Peyer's patch (tissue), 4 donors: ENCODE data around the gene LRBA. TPM values are rescaled to one million over a fixed set of nuclear protein-coding genes. Genes with fewer than 3 reads are reported as not detected.

Experiments
- DNase-seq, 3 donors: peaks; one replicate each; pipeline ENCODE4 v3.0.0-alpha.2; 2017 to 2019
- H3K27ac ChIP-seq, 4 donors: fragments of 200-600 bp; sonication (generic); one replicate each; pipeline ENCODE4 v1.5.1; 2016 to 2019
- H3K27me3 ChIP-seq, 2 donors: fragments of 200-600 bp; sonication (generic); one replicate each; pipeline ENCODE4 v1.5.1; 2019
- H3K36me3 ChIP-seq, 3 donors: fragments of 200-600 bp; sonication (generic); one replicate each; pipeline ENCODE4 v1.5.1; 2016 to 2019
- H3K4me1 ChIP-seq, 4 donors: fragments of 200-600 bp; sonication (generic); one replicate each; pipeline ENCODE4 v1.5.1; 2016 to 2019
- H3K4me3 ChIP-seq, 4 donors: fragments of 200-600 bp; sonication (generic); 1 replicate in 3 of 4; 2 replicates in 1 of 4; pipeline ENCODE4 v1.5.1; 2016 to 2019; ENCODE audit warnings: mild to moderate bottlenecking in 1 of 4
- H3K9me3 ChIP-seq, 4 donors: fragments of 200-600 bp; sonication (generic); one replicate each; pipeline ENCODE4 v1.5.1; 2016 to 2019; ENCODE audit warnings: mild to moderate bottlenecking in 1 of 4
- CTCF ChIP-seq, 6 experiments: fragments of 450-650 bp in 4 of 6; fragments of 200-600 bp in 2 of 6; sonication (generic) in 1 of 6; IDR thresholded peaks; one replicate each; pipeline ENCODE4 v1.5.1; 2017 to 2019; ENCODE audit warnings: antibody characterized with exemption in 6 of 6, mild to moderate bottlenecking in 3 of 6, moderate library complexity in 1 of 6
- POLR2A ChIP-seq, 2 donors: fragments of 450-650 bp; IDR thresholded peaks; one replicate each; pipeline ENCODE4 v1.5.1; 2017; ENCODE audit warnings: antibody characterized with exemption in 2 of 2, mild to moderate bottlenecking in 2 of 2, moderate library complexity in 2 of 2
- total RNA-seq, 4 donors: library from RNA; depleted of rRNA; stranded (reverse); fragments of >200 nt; gene quantifications; one replicate each; pipeline ENCODE4 v1.1.0, GENCODE V29; 2016

Gene LRBA
- total RNA-seq, 4 donors from 2014 or later: 71.5 to 120 (median 91.7) TPM

GRCh38 chr4:150337734-150338133, 677.4 kb downstream of the LRBA start:
- TF ChIP-seq POLR2A (IDR thresholded peaks at IDR 0.05) (no peak), CTCF (IDR thresholded peaks at IDR 0.05) (no peak)
- no peaks in the 10 kb centered on the region for H3K9me3 ChIP-seq
- H3K27me3 ChIP-seq: no peaks in the 10 kb centered on the region
- H3K4me3 ChIP-seq: no peak overlapping the region
- H3K27ac ChIP-seq: peak overlapping the region in 1 of 4 donors; percentile 59
- no peaks in the 10 kb centered on the region for H3K4me1 ChIP-seq
- no peaks in the 10 kb centered on the region for H3K36me3 ChIP-seq
- no peak for DNase-seq

- Histone ChIP-seq H3K36me3 (no peaks in the 10 kb centered on the region), H3K9me3 (no peaks in the 10 kb centered on the region), H3K27me3 (no peaks in the 10 kb centered on the region), H3K4me1 (no peaks in the 10 kb centered on the region), H3K27ac (no peak overlapping the region), H3K4me3 (no peak overlapping the region)
- DNase-seq: no peak
- TF ChIP-seq POLR2A (IDR thresholded peaks at IDR 0.05) (no peak), CTCF (IDR thresholded peaks at IDR 0.05) (no peak)
These were observed 678.2 kb downstream of the LRBA start for GRCh38 chr4:150336676-150337412.

GRCh38 chr4:150332961-150333360, 682.1 kb downstream of the LRBA start:
- TF ChIP-seq CTCF (IDR thresholded peaks at IDR 0.05) (no peak), POLR2A (IDR thresholded peaks at IDR 0.05) (no peak)
- DNase-seq: no peak
- Histone ChIP-seq H3K4me1 (no peaks in the 10 kb centered on the region), H3K27me3 (no peaks in the 10 kb centered on the region), H3K9me3 (no peaks in the 10 kb centered on the region), H3K36me3 (no peaks in the 10 kb centered on the region), H3K4me3 (no peak overlapping the region), H3K27ac (no peak overlapping the region)

GRCh38 chr4:150332086-150332485, 683.0 kb downstream of the LRBA start:
- H3K36me3 ChIP-seq: no peaks in the 10 kb centered on the region
- TF ChIP-seq CTCF (IDR thresholded peaks at IDR 0.05) (no peak), POLR2A (IDR thresholded peaks at IDR 0.05) (no peak)
- H3K4me3 ChIP-seq: no peak overlapping the region
- no peak for DNase-seq
- H3K4me1 ChIP-seq: no peaks in the 10 kb centered on the region
- H3K9me3 ChIP-seq: no peaks in the 10 kb centered on the region
- H3K27ac ChIP-seq: no peak overlapping the region
- no peaks in the 10 kb centered on the region for H3K27me3 ChIP-seq

GRCh38 chr4:150329373-150329772, 685.7 kb downstream of the LRBA start:
- Histone ChIP-seq H3K36me3 (no peaks in the 10 kb centered on the region), H3K4me1 (no peaks in the 10 kb centered on the region), H3K27me3 (no peaks in the 10 kb centered on the region), H3K9me3 (no peaks in the 10 kb centered on the region), H3K4me3 (no peak overlapping the region), H3K27ac (no peak overlapping the region)
- TF ChIP-seq POLR2A (IDR thresholded peaks at IDR 0.05) (no peak), CTCF (IDR thresholded peaks at IDR 0.05) (no peak)
- DNase-seq: no peak
